Calu3 (cell line): Measurements from ENCODE around the gene PGAP3. TPM values are rescaled to one million over a fixed set of nuclear protein-coding genes. Genes with fewer than 3 reads are reported as not detected.

Experiments used
- Bru-seq: library from RNA; stranded (reverse); fragments of 400-500 nt; gene quantifications from one replicate; lab custom pipeline; 2021; lab: Mats Ljungman, UMichigan
- BruChase-seq, 2 experiments: library from RNA; stranded (reverse); fragments of 400-500 nt; gene quantifications; one replicate each; lab custom pipeline; 2021; lab: Mats Ljungman, UMichigan
- BruUV-seq: library from RNA; stranded (reverse); fragments of 400-500 nt; replicated peaks from 2 replicates; lab custom pipeline; 2021; lab: Mats Ljungman, UMichigan
- CTCF ChIA-PET: fragments of 300-600 bp; sonication (Branson Sonifier 250); formaldehyde crosslinking; loops from one replicate; lab custom pipeline; 2022; ENCODE audit warnings: antibody characterized with exemption; lab: Charles Lee
- DNase-seq: peaks from one replicate; pipeline ENCODE4 v3.0.0; 2022
- H3K27ac Mint-ChIP-seq: one replicate; pipeline ENCODE4 v1.8.0; 2022; ENCODE audit warnings: mixed read lengths; ENCODE audit not compliant: unreplicated experiment
- H3K27me3 Mint-ChIP-seq: one replicate; pipeline ENCODE4 v1.8.0; 2022; ENCODE audit warnings: mixed read lengths; ENCODE audit not compliant: unreplicated experiment
- H3K36me3 Mint-ChIP-seq: one replicate; pipeline ENCODE4 v1.8.0; 2022; ENCODE audit warnings: mild to moderate bottlenecking, moderate library complexity, mixed read lengths; ENCODE audit not compliant: insufficient read depth, unreplicated experiment
- H3K4me1 Mint-ChIP-seq: one replicate; pipeline ENCODE4 v1.8.0; 2022; ENCODE audit warnings: mild to moderate bottlenecking, low read depth, mixed read lengths; ENCODE audit not compliant: unreplicated experiment
- H3K4me3 Mint-ChIP-seq: one replicate; pipeline ENCODE4 v1.8.0; 2022; ENCODE audit warnings: mild to moderate bottlenecking, low read depth, moderate library complexity, mixed read lengths; ENCODE audit not compliant: unreplicated experiment
- H3K9me3 Mint-ChIP-seq: one replicate; pipeline ENCODE4 v1.8.0; 2022; ENCODE audit warnings: low read depth, mixed read lengths; ENCODE audit not compliant: unreplicated experiment
- intact Hi-C: fragments of 100-400 bp; cut with micrococcal nuclease; formaldehyde crosslinking; loops from one replicate; pipeline ENCODE4 v1.10.0; 2022; ENCODE audit not compliant: unreplicated experiment
- long read RNA-seq: library from polyadenylated mRNA; stranded (forward); transcript quantifications from one replicate; pipeline ENCODE4 v2.0.0, GENCODE V29; 2022
- total RNA-seq: library from RNA; stranded (reverse); gene quantifications from 2 replicates; pipeline ENCODE4 v1.2.3, GENCODE V29; 2022
- TF ChIP-seq, protein P1 (sequence below): fragments of 200-600 bp; IDR thresholded peaks from one replicate; pipeline ENCODE4 v1.8.0; 2022; ENCODE audit warnings: antibody characterized with exemption; ENCODE audit not compliant: unreplicated experiment

PGAP3 gene, protein sequence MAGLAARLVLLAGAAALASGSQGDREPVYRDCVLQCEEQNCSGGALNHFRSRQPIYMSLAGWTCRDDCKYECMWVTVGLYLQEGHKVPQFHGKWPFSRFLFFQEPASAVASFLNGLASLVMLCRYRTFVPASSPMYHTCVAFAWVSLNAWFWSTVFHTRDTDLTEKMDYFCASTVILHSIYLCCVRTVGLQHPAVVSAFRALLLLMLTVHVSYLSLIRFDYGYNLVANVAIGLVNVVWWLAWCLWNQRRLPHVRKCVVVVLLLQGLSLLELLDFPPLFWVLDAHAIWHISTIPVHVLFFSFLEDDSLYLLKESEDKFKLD
- total RNA-seq (1,186 and 1,276 TPM in 2 replicates), Bru-seq, nascent RNA (percentile 99 among the genes with signal in this experiment), BruChase-seq, experiment 1, labeled RNA remaining after a 6-hour chase (percentile 100 among the genes with signal in this experiment), BruChase-seq, experiment 2, labeled RNA remaining after a 2-hour chase (percentile 100 among the genes with signal in this experiment)
- long read RNA-seq, transcript PGAP3-201 (8 exons, 2,737 nt): major isoform, 730 of 1,267 reads
- long read RNA-seq, transcript PGAP3-202 (7 exons, 3,028 nt): minor isoform, 20 of 1,267 reads
- long read RNA-seq, transcript PGAP3-204 (7 exons, 970 nt): minor isoform, 23 of 1,267 reads
- long read RNA-seq, transcript PGAP3-206 (4 exons, 2,220 nt): minor isoform, 13 of 1,267 reads
- long read RNA-seq, partial matches to known transcripts: 155 of 1,267 reads
- long read RNA-seq, other reads (novel, unspliced or antisense): 320 of 1,267 reads

DNA sequence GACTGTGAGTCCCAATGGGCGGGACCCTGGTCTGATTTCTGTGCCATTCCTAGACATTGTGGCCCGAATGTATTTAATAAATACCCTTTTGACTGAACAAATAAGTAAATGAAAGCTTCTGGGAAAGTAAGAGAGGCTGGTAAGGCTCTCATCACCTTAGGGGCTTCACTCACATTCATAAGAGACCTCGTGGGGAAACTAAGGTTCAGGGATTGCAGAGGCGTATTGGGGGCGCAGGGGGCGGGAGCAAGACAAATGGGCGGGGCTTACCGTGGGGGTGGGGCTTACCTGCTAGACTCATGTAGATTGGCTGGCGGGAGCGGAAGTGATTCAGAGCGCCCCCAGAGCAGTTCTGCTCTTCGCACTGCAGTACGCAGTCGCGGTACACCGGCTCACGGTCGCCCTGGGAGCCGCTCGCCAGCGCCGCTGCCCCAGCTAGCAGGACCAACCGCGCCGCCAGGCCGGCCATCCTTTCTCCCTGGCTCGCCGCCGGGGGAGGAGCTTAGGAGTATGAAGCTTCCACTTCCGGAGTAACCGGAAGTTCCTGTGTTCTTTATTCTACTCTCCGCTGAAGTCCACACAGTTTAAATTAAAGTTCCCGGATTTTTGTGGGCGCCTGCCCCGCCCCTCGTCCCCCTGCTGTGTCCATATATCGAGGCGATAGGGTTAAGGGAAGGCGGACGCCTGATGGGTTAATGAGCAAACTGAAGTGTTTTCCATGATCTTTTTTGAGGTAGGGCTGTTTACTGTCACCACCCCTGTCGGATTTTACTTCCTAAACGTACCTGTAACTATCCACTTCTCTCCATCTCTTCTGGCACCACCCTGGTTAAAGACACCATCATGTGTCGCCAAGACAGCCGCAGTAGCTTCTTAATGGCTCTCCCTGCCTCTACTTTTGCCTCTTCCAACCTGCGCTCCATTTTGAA lies at the start of gene PGAP3:
PGAP3 (minus strand) TSS at position 512 of the 929 bp plus-strand sequence; CDS start at position 469, 43 bp downstream.
- BruUV-seq: TSS peak; percentile 89
- intact Hi-C loops: loop anchor here (1.0 to 10.0 kb wide), 16 partner anchors 12 to 594 kb away; partner anchors contain the start of genes CDK12, LRRC3C, MIEN1 and ORMDL3
- DNase-seq: peak; percentile 100
- H3K27ac Mint-ChIP-seq: peak within 1 kb of the TSS; percentile 63
- no peaks in the 10 kb centered on the region for H3K9me3 Mint-ChIP-seq
- CTCF ChIA-PET: interaction anchor here (0.5 to 161.2 kb wide), 63 partner anchors 27 to 1056 kb away, joined by 3 to 42089 read pairs (median 6); partner anchors contain the start of genes ERBB2, GRB7, GSDMA and GSDMB
- H3K4me1 Mint-ChIP-seq: peaks cover 27% of the 10 kb centered on the region
- H3K4me3 Mint-ChIP-seq: peak within 1 kb of the TSS; percentile 64
- TF ChIP-seq, protein P1, sequence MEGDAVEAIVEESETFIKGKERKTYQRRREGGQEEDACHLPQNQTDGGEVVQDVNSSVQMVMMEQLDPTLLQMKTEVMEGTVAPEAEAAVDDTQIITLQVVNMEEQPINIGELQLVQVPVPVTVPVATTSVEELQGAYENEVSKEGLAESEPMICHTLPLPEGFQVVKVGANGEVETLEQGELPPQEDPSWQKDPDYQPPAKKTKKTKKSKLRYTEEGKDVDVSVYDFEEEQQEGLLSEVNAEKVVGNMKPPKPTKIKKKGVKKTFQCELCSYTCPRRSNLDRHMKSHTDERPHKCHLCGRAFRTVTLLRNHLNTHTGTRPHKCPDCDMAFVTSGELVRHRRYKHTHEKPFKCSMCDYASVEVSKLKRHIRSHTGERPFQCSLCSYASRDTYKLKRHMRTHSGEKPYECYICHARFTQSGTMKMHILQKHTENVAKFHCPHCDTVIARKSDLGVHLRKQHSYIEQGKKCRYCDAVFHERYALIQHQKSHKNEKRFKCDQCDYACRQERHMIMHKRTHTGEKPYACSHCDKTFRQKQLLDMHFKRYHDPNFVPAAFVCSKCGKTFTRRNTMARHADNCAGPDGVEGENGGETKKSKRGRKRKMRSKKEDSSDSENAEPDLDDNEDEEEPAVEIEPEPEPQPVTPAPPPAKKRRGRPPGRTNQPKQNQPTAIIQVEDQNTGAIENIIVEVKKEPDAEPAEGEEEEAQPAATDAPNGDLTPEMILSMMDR: no peak
- H3K36me3 Mint-ChIP-seq: peaks cover 43% of the 10 kb centered on the region
- no peaks in the 10 kb centered on the region for H3K27me3 Mint-ChIP-seq

DNA sequence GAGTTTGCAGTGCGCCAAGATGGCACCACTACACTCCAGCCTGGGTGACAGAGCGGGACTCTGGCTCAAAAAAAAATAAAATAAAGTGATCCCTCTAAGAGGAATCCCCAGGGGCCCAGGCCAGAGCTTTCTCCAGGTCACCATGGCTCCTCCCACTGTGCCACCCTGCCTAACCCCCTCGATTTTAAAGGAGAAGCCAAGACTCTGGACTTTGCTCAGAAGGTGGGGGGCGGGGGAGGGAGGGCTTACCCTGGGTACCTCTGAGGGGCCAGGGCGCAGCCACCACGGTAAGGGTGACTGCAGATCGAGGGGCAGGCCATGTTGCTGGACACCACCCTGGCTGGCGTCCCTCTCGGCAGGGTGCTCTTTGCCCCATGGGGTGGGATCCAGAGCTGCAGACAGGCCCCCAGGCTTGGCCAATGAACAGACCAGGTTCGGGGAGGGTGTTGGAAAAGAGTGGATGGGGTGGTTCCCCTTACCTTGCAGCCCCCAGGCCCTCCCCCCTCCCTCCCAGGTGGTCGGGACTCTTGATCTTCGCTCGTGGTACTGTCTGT lies 49.4 kb upstream of the PGAP3 start:
- no TSS peak for BruUV-seq
- Mint-ChIP-seq H3K27me3 (no peaks in the 10 kb centered on the region), H3K4me3 (peak overlapping the region; percentile 77), H3K9me3 (no peaks in the 10 kb centered on the region), H3K27ac (peak overlapping the region; percentile 21), H3K36me3 (peaks cover 80% of the 10 kb centered on the region), H3K4me1 (peaks cover 50% of the 10 kb centered on the region)
- TF ChIP-seq, protein P1: no peak
- CTCF ChIA-PET: interaction anchor here (0.5 to 161.2 kb wide), 33 partner anchors 10 to 1125 kb away, joined by 3 to 42089 read pairs (median 9); partner anchors contain the start of genes ERBB2, GRB7, GSDMA and GSDMB
- no peak for DNase-seq
- intact Hi-C loops: loop anchor here (10.0 kb wide), 1 partner anchor 548 kb away; the partner anchor contains the start of gene CDC6

DNA sequence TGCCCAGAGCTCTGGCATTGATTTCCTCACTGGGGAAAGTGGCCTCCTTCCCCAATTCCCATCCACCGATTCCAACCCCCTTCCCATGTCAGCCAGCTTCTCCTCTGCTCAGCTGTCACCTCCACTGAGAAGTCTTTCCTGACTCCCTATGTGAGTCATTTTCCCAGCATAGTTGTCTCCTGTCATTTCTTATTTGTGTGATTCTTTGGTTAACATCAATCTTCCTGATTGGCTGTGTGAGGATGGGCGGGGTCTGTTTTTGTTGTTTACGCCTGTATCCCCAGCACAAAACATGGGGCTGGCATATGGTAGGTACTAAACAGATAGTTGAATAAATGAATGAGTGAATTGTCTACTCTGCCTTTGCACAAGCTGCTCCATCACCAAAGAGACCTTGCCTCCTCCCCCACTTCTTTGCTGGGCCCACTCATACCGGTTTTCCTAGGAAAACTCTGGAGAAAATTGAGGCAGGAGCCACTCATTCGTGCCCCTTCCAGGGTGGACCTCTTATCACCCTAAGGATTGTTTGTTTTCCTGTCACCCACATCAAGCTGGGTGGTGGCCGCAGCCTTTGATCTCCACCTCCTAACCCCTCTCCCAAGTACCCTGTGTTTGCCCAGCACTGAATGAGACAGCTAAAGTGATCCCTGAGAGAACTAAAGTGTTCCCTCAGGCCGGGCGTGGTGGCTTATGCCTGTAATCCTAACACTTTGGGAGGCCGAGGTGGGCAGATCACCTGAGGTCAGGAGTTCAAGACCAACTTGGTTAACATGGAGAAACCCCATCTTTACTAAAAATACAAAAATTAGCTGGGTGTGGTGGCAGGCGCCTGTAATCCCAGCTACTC lies 48.7 kb upstream of the PGAP3 start:
- Mint-ChIP-seq H3K36me3 (peaks cover 78% of the 10 kb centered on the region), H3K27me3 (no peaks in the 10 kb centered on the region), H3K9me3 (no peaks in the 10 kb centered on the region), H3K4me1 (peaks cover 42% of the 10 kb centered on the region), H3K27ac (peak overlapping the region; percentile 21), H3K4me3 (peak overlapping the region; percentile 77)
- TF ChIP-seq, protein P1: no peak
- intact Hi-C loops: loop anchor here (10.0 kb wide), 1 partner anchor 548 kb away; the partner anchor contains the start of gene CDC6
- no TSS peak for BruUV-seq
- DNase-seq: peak; percentile 99
- CTCF ChIA-PET: interaction anchor here (0.6 to 161.2 kb wide), 32 partner anchors 9 to 1126 kb away, joined by 3 to 42089 read pairs (median 9); partner anchors contain the start of genes ERBB2, GRB7, GSDMA and GSDMB
